HepG2 (cell line): ENCODE results near the gene LRRC15. TPM values are rescaled to one million over a fixed set of nuclear protein-coding genes. Genes with fewer than 3 reads are reported as not detected.

Experiments used
- AHR ChIP-seq: IDR thresholded peaks from 2 replicates; pipeline ENCODE4 v1.6.1; 2018; ENCODE audit warnings: missing genetic modification reagents, missing compliant biosample characterization
- CBFB ChIP-seq: sonication (generic); formaldehyde crosslinking; IDR thresholded peaks from 2 replicates; pipeline ENCODE4 v1.4.0; 2020; ENCODE audit warnings: missing genetic modification reagents
- FOXC1 ChIP-seq: sonication (generic); formaldehyde crosslinking; IDR thresholded peaks from 2 replicates; pipeline ENCODE4 v1.8.0; 2022; ENCODE audit warnings: mild to moderate bottlenecking, missing genetic modification reagents, borderline replicate concordance
- GABPB1 ChIP-seq: IDR thresholded peaks from 2 replicates; pipeline ENCODE4 v1.6.1; 2016; ENCODE audit warnings: mild to moderate bottlenecking, missing genetic modification reagents, moderate library complexity, missing compliant biosample characterization
- HNF4A ChIP-seq: sonication (generic); formaldehyde crosslinking; IDR thresholded peaks from 2 replicates; pipeline ENCODE4 v1.4.0; 2020; ENCODE audit warnings: missing genetic modification reagents
- KAT7 ChIP-seq: IDR thresholded peaks from 2 replicates; pipeline ENCODE4 v1.6.1; 2018; ENCODE audit warnings: borderline replicate concordance, missing compliant biosample characterization
- MEIS2 ChIP-seq: sonication (generic); formaldehyde crosslinking; IDR thresholded peaks from 2 replicates; pipeline ENCODE4 v1.9.0; 2021; ENCODE audit warnings: mild to moderate bottlenecking, missing genetic modification reagents
- SIN3A ChIP-seq: IDR thresholded peaks from 2 replicates; pipeline ENCODE4 v1.6.1; 2011; ENCODE audit warnings: low read depth, mild to moderate bottlenecking, control low read depth, low read length, borderline replicate concordance
- SOX13 ChIP-seq, 3 experiments: fragments of 450-650 bp in 1 of 3; sonication (generic) in 1 of 3; formaldehyde crosslinking in 1 of 3; IDR thresholded peaks in 2 of 3; conservative IDR thresholded peaks in 1 of 3; 2 replicates each; pipeline versions ENCODE4 v1.5.0 to v1.6.1; 2016 to 2020; ENCODE audit warnings: antibody characterized with exemption in 1 of 3, mild to moderate bottlenecking in 1 of 3, missing compliant biosample characterization in 1 of 3, missing genetic modification reagents in 1 of 3, moderate library complexity in 1 of 3
- TCF7L2 ChIP-seq: IDR thresholded peaks from 2 replicates; pipeline ENCODE4 v1.6.1; 2011; ENCODE audit warnings: mild to moderate bottlenecking, low read depth, low read length, moderate library complexity
- ZBTB38 ChIP-seq: sonication (generic); formaldehyde crosslinking; IDR thresholded peaks from 2 replicates; pipeline ENCODE4 v1.5.1; 2020; ENCODE audit warnings: mild to moderate bottlenecking, missing genetic modification reagents
- polyA plus RNA-seq, 8 experiments: library from polyadenylated mRNA; depleted of rRNA in 3 of 8; stranded (reverse) in 7 of 8; unstranded in 1 of 8; fragments of >200 nt; fragmentation: Illumina TruSeq in 4 of 8; extraction: Trizol in 4 of 8; gene quantifications; 2 replicates each; pipeline versions ENCODE4 v1.2.1 to v1.2.3, GENCODE V29; 2011 to 2016; ENCODE audit warnings: low read depth in 4 of 8, missing spikeins in 1 of 8, mixed read lengths in 1 of 8; ENCODE audit not compliant: insufficient read depth in 1 of 8
- total RNA-seq, 5 experiments: library from RNA; depleted of rRNA; stranded (reverse); fragments of >200 nt; fragmentation: Illumina TruSeq; extraction: Trizol; gene quantifications; 2 replicates each; pipeline ENCODE4 v1.2.3, GENCODE V29; 2016; ENCODE audit warnings: low read depth in 1 of 5
- TF ChIP-seq, protein P1 (sequence below): sonication (generic); formaldehyde crosslinking; IDR thresholded peaks from 2 replicates; pipeline ENCODE4 v1.4.0; 2020; ENCODE audit warnings: missing genetic modification reagents, borderline replicate concordance
- TF ChIP-seq, protein P2 (sequence below): sonication (generic); formaldehyde crosslinking; IDR thresholded peaks from 2 replicates; pipeline ENCODE4 v1.4.0; 2020; ENCODE audit warnings: mild to moderate bottlenecking, missing genetic modification reagents
- TF ChIP-seq, protein P3 (sequence below): sonication (generic); formaldehyde crosslinking; IDR thresholded peaks from 2 replicates; pipeline ENCODE4 v1.9.0; 2022; ENCODE audit warnings: missing genetic modification reagents, mild to moderate bottlenecking, borderline replicate concordance
- TF ChIP-seq, protein P4 (sequence below): sonication (generic); formaldehyde crosslinking; IDR thresholded peaks from 2 replicates; pipeline ENCODE4 v1.4.0; 2020; ENCODE audit warnings: missing genetic modification reagents, borderline replicate concordance

The LRRC15 gene
- total and polyA plus RNA-seq, 2 of the 13 experiments (the other 11 are each of a cell fraction or from before 2014, with no cell fraction given), result not detected

DNA sequence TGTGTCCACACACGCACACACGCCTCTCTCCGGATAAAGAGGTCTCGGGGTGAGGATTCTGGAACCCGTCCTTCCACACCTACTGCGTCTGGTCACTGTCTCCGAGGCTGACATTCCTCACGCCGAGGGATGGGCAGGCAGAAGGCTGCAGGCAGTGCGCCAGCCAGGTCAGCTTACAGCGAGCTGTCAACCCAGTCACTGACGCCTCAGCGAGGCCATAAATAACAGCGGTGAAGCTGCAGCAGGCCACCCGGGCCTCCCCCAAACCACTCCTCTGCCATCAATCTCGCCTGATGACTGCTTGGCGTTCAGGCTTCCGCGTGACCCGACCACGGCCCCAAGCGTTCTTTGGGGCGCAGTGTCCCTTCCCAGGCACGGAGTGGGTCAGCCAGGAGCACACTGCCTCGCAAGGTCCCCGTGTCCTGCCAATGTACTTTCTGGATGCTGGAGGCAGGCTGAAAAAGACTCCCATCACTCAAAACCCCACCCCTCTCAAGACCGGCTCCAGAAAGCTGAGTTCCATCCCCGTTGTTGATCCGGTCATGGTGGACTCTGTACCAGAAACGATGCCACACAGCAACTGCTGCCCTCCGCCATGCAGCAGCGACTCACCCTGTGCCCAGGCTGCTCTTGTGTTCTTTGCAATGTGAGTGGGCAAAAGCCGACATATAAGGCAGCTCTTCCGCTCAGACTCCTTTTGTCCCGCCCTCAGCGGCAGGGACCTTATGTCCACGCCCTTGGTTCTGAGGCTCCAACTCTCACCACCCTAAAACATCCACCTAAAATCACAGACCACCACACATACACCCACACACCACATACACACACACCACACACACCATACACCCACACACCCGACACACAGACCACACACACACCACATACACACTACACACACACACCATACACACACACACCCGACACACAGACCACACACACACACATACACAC lies 45.5 kb downstream of the LRRC15 start (continued):
- TF ChIP-seq, protein P1, sequence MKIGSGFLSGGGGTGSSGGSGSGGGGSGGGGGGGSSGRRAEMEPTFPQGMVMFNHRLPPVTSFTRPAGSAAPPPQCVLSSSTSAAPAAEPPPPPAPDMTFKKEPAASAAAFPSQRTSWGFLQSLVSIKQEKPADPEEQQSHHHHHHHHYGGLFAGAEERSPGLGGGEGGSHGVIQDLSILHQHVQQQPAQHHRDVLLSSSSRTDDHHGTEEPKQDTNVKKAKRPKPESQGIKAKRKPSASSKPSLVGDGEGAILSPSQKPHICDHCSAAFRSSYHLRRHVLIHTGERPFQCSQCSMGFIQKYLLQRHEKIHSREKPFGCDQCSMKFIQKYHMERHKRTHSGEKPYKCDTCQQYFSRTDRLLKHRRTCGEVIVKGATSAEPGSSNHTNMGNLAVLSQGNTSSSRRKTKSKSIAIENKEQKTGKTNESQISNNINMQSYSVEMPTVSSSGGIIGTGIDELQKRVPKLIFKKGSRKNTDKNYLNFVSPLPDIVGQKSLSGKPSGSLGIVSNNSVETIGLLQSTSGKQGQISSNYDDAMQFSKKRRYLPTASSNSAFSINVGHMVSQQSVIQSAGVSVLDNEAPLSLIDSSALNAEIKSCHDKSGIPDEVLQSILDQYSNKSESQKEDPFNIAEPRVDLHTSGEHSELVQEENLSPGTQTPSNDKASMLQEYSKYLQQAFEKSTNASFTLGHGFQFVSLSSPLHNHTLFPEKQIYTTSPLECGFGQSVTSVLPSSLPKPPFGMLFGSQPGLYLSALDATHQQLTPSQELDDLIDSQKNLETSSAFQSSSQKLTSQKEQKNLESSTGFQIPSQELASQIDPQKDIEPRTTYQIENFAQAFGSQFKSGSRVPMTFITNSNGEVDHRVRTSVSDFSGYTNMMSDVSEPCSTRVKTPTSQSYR (CRISPR knock-in tag), result no peak
- TF ChIP-seq, protein P2, sequence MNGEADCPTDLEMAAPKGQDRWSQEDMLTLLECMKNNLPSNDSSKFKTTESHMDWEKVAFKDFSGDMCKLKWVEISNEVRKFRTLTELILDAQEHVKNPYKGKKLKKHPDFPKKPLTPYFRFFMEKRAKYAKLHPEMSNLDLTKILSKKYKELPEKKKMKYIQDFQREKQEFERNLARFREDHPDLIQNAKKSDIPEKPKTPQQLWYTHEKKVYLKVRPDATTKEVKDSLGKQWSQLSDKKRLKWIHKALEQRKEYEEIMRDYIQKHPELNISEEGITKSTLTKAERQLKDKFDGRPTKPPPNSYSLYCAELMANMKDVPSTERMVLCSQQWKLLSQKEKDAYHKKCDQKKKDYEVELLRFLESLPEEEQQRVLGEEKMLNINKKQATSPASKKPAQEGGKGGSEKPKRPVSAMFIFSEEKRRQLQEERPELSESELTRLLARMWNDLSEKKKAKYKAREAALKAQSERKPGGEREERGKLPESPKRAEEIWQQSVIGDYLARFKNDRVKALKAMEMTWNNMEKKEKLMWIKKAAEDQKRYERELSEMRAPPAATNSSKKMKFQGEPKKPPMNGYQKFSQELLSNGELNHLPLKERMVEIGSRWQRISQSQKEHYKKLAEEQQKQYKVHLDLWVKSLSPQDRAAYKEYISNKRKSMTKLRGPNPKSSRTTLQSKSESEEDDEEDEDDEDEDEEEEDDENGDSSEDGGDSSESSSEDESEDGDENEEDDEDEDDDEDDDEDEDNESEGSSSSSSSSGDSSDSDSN (CRISPR knock-in tag), result peak; percentile 49; the same call in 1 of the 2 replicates
- TF ChIP-seq SOX13 (IDR thresholded peaks at IDR 0.05), result no peak
- TF ChIP-seq SOX13 (CRISPR knock-in tag; conservative IDR thresholded peaks at IDR 0.05 in 1 of 2, IDR thresholded peaks at IDR 0.05 in 1 of 2), result 0 out of 4 replicates have a peak, but pooled peaks of 1 of the 2 experiments have one; percentile 26
- 0 out of 2 replicates have a peak, but pooled peaks have one; percentile 27 for TF ChIP-seq AHR
- peak; percentile 78 for TF ChIP-seq ZBTB38
- TF ChIP-seq TCF7L2, result no peak
- TF ChIP-seq CBFB (CRISPR knock-in tag), result peak; percentile 35; the same call in 1 of the 2 replicates
- 0 out of 2 replicates have a peak, but pooled peaks have one; percentile 32 for TF ChIP-seq GABPB1 (CRISPR knock-in tag)
- TF ChIP-seq, protein P3, sequence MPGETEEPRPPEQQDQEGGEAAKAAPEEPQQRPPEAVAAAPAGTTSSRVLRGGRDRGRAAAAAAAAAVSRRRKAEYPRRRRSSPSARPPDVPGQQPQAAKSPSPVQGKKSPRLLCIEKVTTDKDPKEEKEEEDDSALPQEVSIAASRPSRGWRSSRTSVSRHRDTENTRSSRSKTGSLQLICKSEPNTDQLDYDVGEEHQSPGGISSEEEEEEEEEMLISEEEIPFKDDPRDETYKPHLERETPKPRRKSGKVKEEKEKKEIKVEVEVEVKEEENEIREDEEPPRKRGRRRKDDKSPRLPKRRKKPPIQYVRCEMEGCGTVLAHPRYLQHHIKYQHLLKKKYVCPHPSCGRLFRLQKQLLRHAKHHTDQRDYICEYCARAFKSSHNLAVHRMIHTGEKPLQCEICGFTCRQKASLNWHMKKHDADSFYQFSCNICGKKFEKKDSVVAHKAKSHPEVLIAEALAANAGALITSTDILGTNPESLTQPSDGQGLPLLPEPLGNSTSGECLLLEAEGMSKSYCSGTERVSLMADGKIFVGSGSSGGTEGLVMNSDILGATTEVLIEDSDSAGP, result 0 out of 2 replicates have a peak, but pooled peaks have one; percentile 50
- peak; percentile 42; the same call in 1 of the 2 replicates for TF ChIP-seq SIN3A
- no peak for TF ChIP-seq KAT7 (CRISPR knock-in tag)
- peak; percentile 36; the same call in 1 of the 2 replicates for TF ChIP-seq MEIS2 (CRISPR knock-in tag)
- TF ChIP-seq, protein P4, sequence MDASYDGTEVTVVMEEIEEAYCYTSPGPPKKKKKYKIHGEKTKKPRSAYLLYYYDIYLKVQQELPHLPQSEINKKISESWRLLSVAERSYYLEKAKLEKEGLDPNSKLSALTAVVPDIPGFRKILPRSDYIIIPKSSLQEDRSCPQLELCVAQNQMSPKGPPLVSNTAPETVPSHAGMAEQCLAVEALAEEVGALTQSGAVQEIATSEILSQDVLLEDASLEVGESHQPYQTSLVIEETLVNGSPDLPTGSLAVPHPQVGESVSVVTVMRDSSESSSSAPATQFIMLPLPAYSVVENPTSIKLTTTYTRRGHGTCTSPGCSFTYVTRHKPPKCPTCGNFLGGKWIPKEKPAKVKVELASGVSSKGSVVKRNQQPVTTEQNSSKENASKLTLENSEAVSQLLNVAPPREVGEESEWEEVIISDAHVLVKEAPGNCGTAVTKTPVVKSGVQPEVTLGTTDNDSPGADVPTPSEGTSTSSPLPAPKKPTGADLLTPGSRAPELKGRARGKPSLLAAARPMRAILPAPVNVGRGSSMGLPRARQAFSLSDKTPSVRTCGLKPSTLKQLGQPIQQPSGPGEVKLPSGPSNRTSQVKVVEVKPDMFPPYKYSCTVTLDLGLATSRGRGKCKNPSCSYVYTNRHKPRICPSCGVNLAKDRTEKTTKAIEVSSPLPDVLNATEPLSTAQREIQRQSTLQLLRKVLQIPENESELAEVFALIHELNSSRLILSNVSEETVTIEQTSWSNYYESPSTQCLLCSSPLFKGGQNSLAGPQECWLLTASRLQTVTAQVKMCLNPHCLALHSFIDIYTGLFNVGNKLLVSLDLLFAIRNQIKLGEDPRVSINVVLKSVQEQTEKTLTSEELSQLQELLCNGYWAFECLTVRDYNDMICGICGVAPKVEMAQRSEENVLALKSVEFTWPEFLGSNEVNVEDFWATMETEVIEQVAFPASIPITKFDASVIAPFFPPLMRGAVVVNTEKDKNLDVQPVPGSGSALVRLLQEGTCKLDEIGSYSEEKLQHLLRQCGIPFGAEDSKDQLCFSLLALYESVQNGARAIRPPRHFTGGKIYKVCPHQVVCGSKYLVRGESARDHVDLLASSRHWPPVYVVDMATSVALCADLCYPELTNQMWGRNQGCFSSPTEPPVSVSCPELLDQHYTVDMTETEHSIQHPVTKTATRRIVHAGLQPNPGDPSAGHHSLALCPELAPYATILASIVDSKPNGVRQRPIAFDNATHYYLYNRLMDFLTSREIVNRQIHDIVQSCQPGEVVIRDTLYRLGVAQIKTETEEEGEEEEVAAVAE (CRISPR knock-in tag), result 0 out of 2 replicates have a peak, but pooled peaks have one; percentile 21
- TF ChIP-seq HNF4A, result peak; percentile 12; the same call in 1 of the 2 replicates
- 0 out of 2 replicates have a peak, but pooled peaks have one; percentile 25 for TF ChIP-seq FOXC1
